Measurements from ENCODE around the gene POP7.
A peak's percentile ranks its signal among the peaks of the same experiment; 100 is the strongest.

The POP7 gene

DNA sequence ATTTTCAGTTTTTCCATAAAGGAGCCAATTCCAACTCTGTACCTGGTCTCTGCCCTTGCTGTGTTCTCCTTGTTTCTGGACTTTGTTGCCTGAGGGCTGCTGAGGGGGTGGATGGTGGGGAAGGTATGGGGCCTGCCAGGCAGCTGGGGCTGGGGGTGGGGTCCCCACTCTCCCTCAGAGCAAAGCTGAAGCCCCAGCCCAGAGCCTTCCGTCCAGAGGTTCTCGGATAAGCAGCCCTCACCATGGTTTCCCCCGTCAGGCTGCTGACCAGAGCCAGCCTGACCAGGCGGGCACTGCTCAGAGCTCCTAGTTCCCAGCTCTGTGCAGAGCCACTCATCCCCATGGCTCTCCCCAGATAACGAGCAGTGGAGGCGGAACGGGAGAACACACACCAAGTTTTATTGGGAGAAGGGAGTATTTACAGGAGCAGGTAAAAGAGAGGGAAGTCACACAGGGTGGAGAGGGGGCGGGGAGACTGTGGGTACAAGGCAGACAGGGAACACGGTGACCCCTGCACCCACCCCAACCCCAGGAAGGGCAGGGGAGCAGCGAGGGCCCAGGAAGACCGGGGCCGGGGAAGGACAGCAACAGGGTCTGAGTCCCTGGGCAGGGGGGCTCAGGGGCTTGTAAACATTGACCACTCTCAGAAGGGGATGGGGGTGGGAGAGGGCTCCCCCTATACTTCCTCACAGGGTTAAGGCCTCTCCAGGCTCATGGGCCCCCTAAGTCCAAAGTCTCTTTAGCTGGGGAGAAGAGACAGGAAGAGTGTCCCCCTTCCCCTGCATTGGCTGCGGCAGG lies 26.6 kb upstream of the POP7 start:
- DNase-seq (ENCODE audit: low spot score), result no peak

GRCh38 chr7:100679927-100680575 lies 25.9 kb upstream of the POP7 start:
- no peak for DNase-seq (ENCODE audit: low spot score)

- no peak for DNase-seq (ENCODE audit: low spot score)
Observed at GRCh38 chr7:100680576-100681271, 25.2 kb upstream of the POP7 start.

DNA sequence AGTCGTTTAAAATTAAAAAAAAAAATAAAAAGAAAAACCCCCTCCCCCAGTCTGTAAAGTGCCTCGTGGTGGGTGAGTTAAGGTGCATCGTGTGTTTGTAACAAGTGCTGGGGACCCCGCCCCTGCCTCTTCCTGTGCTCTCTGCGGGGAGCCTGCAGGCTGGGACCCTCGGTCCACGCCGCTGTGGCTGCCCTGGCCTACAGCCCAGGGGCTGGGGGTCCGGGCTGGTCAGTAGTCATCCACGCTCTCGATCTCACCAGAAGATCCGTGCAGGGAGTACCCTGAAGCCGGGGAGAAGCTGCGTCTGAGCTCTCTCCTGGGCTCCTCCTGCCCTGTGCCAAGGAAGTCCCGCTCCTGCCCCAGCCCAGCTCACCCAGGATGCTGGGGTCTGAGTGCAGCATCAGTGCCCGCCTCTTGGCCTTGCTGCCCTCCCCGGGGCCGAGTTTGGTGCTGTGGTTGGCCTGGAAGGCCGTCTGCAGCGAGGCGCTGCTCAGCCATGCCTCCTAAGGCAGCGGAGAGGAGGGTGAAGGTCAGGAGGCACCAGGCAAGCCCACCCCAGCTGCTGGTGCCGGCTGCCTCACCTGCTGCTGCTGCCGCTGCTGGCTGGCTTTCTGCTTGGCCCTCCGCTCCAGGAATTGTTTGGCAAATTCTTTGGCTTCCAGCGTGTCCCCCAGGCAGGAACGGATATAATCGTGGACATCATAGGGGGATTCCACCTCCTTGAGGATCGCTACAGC lies 24.3 kb upstream of the POP7 start:
- no peak for DNase-seq (ENCODE audit: low spot score)

DNA sequence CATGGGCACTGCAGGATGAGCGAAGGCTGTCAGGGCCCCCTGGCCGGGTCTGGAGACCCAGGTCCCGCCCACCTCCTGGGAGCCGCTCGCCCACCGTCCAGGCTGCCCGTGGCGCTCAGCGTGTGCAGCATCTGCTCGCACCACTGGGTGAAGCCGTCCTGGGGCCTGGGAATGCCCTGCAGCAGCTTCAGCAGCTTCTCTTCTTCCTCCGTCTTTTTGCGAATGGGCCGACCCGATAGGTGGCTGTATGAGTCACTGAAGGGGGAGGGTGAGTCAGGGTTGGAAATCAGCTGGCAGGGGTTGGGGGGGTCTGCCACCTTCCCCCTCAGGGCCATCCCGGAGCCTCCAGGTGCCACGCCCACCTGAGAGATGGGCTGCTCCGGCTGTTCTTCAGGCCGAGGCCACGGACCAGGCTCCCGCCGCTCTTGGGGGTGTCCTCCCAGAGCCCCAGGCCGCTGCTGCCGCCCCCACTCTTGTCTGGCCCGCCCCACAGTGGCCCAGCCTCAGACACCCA lies 23.6 kb upstream of the POP7 start:
- DNase-seq (ENCODE audit: low spot score), result no peak

- no peak for DNase-seq (ENCODE audit: low spot score)
Observed at GRCh38 chr7:100682991-100683658, 22.8 kb upstream of the POP7 start.

DNA sequence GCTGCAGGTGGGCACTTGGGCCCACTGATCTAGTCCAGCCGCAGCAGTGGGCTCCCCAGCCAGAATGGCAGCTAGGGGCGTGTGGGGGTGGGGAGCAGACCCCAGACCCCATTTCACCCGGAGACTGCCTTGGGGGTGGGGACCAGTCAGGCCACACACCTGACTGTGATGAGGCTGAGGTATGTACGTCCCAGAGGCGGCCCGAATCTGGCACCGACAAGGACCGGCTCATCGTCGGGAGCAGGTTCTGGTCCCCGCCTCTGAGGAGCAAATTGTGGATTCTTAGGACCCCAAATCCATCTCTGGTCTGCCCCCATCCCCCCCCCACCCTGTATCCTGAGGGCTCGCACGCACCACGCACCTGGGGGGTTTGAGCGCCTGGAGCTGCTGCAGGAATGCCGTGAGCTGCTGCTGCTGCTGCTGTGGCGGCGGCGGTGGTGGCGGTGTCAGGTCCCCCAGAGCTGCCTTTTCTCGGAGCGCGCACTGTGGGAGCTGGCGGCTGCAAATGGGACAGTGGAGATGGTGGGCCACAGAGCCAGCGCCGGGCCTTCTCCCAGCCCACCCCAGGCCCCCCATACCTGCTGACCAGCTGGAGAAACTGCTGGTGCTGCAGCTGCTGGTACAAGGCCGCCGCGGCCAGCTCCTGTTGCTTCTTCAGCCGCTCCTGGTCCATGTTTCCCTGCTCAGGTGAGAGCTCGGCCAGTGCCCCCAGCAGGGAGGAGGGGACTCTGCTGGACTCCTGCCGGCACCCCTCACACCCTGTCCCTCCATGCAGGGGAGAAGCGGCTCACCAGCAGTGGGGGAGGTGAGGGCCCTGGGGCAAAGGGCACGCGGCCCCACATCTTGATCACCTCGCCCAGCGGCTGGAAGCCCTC lies 22.0 kb upstream of the POP7 start:
- DNase-seq (ENCODE audit: low spot score), result no peak

DNA sequence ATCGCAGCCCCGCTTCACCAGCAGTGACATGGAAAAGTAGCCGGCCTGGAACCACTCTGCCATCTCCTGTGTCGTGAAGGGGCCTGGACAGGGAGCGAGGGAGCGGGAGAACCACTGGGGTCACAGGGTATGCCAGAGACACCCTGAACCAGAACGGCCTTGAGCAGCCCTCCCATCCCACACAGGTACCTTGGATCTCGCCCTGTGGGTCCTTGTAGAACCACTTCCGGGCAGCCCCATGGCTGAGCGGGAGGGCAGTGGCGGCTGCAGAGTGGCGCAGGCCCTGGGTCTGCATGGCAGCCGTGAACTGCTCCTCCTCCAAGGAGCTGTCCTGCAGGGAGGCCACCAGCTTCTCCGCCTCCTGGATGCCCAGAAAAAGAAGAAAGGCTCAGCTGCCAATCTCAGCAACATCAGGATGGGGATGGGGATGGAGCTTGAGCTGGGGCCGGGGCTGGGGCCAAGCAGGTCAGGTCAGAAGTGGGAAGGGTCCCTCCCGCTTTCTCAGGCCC lies 21.3 kb upstream of the POP7 start:
- DNase-seq (ENCODE audit: low spot score), result no peak

GRCh38 chr7:100685049-100685605 lies 20.8 kb upstream of the POP7 start:
- no peak for DNase-seq (ENCODE audit: low spot score)

DNA sequence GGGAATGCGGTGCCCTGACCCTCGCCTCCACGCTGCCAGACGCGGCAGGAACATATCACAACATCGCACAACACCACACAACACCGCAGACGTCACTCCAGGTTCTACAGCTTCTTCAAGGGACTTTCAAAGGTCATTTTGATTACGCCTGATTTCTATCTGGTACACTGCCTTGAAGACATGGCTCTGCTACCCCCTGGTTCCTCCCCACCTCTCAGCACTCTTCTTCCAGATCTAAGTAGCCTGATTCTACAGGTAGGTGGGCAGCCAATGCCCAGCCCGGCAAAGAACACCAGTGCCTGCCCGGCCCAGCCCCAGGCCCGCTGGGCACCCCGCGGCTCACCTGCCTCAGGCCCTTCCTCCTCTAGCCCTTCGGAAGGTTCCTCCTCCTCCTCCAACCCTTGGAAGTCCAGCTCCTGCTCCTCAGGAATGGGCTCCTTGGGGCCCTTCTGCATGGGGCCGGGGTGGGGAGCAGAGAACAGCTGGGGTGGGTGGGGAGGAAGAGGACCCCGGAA lies 20.2 kb upstream of the POP7 start:
- no peak for DNase-seq (ENCODE audit: low spot score)

DNA sequence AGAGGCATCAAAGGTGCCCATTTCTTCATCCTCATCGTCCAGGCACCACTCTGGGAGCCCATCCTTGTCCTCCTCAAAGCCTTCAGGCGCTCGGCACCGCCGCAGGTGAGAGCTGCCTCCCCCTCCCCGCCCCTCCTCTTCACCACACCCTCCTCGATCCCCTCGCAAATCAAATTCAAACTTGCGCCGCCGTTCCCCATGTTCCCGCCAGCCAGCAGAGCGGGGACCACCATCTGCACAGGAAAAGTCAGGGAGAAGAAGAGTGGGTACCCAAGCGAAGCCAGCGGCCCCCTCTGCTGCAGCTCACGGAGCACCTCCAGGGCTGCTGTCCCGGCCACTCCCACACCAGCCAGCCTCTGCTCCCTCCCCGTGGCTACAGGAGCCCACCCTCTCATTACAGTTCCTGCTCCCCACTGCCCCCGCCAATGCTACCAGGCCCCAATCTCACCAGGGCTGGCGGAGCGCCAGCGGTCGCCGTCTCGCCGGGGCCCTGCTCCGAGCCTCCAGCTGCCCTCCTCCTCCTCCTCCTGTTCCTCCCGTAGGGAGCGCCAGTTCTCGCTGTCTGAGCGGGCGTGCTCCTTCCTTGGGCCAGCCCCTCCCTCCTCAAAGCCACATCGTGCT lies 19.6 kb upstream of the POP7 start:
- no peak for DNase-seq (ENCODE audit: low spot score)

GRCh38 chr7:100686822-100687211 lies 19.1 kb upstream of the POP7 start:
- DNase-seq (ENCODE audit: low spot score), result no peak

DNA sequence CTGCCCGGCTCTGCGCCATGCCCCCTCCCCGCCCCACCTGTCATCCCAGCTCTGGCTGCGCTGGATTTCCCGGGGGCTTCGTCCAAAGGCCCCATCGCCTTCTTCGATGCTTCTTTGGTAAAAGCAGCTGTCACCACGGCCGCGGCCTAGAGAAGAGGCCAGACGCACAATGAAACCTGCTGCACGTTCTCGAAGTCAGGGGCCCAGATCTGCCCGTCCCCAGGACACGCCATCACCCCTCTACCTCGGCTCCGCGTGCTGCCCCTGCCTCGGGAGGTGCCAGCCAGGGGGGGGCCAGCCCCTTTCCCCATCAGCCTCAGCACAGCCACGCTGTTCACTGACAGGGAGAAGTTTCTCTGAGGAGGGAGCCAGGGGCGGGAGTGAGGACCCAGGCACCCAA lies 18.7 kb upstream of the POP7 start:
- DNase-seq (ENCODE audit: low spot score), result no peak

- no peak for DNase-seq (ENCODE audit: low spot score)
Observed at GRCh38 chr7:100687751-100688300, 18.1 kb upstream of the POP7 start.

GRCh38 chr7:100688326-100688860 lies 17.5 kb upstream of the POP7 start:
- DNase-seq (ENCODE audit: low spot score), result no peak

DNA sequence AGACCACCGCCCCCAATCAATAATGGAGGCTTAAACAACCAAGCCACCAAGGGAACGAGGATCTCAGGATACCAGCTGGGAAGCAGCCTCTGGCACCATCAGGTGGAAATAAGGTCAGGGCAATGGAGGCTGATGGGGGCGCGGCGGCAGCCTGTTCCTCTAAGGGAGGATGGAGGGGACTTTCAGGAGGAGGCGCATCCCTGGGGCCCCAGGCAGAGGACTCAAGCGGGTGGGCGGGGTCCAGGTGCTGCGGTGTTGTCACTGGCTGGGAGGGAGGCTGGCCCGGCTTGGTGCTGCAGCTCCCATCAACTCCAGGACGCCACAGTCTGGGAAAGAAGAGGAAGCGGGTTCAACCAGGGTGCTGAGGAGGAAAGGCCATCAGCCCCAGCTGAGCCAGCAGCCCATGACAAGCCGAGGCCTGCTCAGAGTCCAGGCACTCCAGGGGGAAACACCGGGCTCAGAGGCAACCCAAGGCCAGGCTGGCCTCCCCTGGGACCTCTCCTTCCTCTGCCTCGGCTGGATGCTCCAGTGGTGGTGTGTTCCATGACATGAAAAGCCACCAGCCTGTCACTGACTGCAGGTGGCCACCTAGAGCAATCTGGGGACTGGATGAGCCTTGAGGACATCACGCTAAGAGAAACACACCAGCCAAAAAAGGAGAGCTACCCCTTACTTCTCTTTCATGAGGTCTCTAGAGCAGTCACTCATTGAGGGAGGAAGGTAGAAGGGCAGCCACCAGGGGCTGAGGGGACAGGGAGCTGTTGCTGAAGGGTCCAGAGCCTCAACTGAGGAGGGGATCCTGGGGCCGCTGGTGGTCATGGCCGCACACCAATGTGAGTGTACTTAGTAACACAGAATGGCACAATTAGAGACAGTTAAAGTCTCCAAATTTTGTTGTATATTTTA lies 16.4 kb upstream of the POP7 start:
- DNase-seq (ENCODE audit: low spot score), result no peak

DNA sequence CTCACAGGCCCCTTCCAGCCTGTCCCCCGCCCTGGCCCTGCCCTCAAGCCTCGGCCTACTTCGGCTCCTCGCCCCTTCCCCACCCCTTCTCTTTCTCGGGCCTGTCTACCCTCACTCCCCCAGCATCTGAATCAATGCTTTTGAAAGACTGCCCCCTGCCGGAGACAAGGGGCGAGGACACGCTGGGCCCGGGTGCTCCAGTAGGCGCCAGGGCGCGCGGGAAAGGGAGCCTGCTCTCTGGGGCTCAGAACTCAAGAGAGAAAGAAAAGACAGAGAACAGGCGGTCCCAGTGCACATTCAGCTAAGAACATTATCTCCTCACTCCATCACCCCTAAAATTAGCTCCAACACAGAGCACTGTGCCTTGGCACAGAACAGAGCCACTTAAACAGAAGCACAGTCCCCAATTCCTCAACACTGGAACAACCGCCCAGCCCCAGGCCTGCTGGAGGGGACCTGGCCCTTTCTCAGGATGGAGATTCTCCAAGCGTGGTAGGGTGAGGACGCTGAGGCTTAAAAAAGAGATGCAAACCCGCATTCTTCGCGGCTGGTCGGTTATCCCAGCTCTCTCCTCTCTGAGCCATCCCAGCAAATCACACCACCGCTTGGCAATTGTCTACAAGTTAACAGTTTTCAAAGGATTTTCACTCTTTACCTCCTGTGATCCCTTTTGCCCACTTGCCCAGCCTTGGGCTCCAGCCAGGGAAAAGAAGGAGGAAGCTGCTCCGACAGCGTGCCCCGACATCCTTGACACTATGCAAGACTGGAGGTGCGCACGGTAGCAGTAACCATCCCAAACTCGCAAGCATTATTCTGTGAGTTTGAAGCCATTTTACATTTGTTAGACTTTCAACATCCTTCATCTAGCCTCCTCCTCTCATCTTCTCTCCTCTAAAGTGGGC lies 14.0 kb upstream of the POP7 start:
- peak; percentile 73 for DNase-seq (ENCODE audit: low spot score)
